HL-60/S4 (cell line): Measurements from ENCODE around the gene AZU1.
"Not testable (repeated sequence)": the region's sequence is repeated elsewhere in the genome, so short reads cannot be mapped to it uniquely, and the experiment has no call there.

Experiments used
- in situ Hi-C: fragments of 300-500 bp; cut with MboI; formaldehyde crosslinking; loops from 2 replicates; pipeline ENCODE4 v1.14.3; 2022; ENCODE audit warnings: low sequenced_read_pairs

Gene AZU1

GRCh38 chr19:869245-870177, 41.9 kb downstream of the AZU1 start:
- in situ Hi-C loops, result no loop called here

DNA sequence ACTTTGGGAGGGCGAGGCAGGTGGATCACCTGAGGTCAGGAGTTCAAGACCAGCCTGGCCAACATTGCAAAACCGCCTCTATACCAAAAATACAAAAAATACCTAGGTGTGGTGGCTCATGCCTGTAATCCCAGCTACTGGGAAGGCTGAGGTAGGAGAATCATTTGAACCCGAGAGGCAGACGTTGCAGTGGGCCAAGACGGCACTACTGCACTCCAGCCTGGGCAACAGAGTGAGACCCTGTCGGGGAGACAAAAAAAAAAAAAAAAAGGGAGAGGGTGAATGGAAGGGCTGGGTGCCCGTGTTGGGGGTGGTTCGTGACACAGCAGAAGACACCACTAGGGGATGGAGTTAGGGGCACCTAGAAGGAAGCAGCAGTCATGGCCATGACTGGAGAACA, 42.7 kb downstream of the AZU1 start:
- in situ Hi-C loops, result no loop called here

DNA sequence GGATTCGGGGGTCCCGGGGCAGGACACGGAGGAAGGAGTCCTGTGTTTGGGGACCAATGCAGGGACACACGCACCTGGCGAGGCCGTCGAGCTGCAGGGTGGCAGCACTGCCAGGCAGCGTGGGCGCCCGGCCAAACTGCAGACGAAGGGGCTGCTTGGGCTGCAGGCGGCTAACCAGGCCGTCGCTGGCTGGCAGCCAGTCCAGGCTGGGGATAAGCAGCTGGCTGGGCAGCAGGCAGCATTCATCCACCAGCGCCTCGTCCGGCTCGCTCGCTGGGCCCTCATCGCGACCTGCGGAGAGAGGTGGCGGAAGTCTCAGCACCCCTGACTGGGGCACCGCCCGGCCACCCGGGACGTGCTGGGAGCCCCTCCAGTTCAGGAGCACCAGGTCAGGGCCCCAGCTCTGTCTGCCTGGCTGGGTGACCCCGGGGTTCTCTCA, 43.3 kb downstream of the AZU1 start:
- in situ Hi-C loops, result no loop called here

- in situ Hi-C loops, result no loop called here
These were observed 44.0 kb downstream of the AZU1 start for GRCh38 chr19:871446-872265.

DNA sequence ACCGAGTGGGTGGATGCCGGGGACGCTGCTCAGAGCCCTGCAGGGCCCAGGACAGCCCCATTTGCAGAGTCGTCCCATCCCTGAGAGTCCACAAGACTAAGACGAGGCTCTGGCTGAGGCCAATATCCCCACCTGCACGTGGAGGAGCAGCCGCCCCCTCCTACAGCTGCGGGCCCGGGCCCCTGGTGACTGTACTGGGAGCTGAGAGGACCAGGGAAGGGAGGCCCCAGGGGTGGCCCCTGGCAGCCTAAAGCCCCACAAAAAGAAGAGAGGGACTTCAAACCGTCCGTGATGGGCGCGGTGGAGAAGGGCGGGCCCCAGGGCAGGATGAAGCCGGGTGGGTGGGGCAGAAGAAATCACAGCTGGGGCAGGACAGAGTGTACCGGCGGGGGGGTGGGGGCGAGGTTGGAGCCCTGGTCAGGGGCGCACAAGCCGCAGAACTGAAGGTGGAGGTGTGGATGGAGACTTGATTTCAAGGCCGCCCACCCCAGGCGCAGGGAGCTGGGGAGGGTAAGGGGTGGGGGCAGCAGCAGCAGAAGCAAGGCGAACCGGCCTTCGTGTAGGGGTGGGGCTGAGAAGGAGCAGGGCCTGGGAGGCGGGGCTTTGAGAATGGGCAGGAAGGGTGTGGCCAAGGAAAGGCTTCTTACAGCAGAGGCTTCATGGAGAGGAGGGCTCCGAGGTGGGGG, 44.8 kb downstream of the AZU1 start:
- in situ Hi-C loops, result no loop called here

- in situ Hi-C loops, result no loop called here
These were observed 45.4 kb downstream of the AZU1 start for GRCh38 chr19:873084-873483.

DNA sequence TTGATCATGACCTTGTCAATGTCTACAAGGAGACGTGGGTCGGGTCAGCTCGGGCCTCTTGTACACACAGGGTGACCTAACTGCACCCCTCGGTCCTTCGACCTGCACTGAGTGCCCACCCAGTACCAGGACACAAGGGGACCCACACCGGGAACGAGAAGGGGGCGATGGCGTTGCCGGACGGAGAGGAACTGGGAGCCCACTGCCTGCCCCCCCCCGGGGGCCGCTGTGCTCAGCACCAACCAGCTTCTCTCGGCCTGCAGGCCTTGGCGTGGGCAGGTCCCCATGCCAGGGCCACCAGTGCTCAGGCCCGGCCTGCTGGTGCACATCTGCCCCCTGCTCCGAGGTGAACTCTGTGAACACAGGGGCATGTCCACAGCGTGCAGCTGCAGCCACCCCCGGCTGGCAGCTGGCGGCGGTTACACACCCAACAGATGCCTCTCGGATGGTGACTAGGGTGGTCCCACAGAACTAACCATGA, 46.0 kb downstream of the AZU1 start:
- in situ Hi-C loops, result no loop called here

DNA sequence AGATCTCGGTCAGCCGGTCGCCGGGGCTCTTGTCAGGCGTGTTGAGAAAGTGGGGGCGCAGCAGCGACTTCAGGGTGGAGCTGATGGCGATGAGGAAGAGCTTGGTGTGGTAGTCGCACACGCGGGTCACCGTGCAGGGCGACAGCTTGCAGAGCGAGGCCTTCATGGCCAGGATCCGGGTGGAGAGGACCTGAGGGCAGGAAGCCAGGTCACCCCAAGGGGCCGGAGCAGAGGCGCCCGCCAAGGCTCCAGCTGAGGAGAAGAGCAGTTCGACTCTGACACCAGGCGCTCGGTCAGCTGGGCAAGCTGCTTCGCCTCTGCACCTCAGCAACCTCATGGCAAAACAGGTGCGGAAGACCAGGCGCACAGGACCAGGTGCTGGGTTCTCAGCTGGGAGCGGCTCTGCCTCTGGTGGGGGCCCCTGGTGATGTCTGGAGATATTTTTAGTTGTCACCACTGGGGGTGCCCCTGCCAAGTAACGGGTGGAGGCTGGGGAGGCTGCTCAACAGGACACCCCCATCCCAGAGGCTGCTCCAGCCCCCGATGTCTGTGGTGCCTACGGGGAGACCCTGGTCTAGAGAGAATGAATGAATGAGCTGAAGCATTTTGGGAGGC, 47.7 kb downstream of the AZU1 start:
- in situ Hi-C loops, result no loop called here

DNA sequence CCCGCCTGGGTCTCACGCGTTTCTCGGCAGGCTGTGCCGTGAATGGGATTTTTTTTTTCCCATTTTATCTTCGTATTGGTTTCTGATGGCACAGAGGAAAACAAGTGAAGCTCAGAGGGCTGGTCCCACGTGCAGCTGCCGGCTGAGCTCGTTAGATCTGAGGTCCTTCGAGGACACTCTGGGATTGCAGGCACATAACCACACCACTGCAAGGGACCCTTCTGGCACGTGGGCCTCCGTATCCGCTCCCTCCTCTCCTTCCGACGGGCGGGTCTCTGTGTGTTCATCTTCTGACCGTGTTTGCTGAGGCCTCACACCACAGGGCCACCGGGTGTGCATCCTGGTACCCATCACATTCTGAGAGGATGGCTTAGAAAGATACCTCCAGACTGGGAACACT, 48.5 kb downstream of the AZU1 start:
- in situ Hi-C loops, result no loop called here

DNA sequence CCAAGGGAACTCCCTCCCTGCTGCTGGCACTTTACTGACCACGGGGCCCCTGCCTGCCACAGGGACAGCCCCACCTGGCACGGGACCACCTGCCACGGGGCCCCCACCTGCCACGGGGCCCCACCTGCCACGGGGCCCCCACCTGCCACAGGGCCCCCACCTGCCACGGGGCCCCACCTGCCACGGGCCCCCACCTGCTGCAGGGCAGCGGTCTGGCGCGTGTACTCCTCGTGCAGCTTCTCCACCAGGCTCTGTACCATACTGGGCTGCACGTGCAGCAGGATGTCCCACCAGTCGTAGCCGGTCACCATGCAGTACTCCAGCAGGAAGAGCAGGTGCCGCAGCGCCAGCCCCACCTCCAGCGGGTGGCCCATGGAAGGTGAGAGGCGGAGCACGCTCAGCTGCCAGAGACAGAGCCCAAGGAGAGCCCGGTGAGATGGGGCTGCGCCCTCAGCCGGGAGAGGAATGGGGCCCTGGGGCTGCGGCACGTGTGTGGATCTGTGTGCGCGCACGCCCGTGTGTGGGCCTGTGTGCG, 49.2 kb downstream of the AZU1 start:
- in situ Hi-C loops, result no loop called here

DNA sequence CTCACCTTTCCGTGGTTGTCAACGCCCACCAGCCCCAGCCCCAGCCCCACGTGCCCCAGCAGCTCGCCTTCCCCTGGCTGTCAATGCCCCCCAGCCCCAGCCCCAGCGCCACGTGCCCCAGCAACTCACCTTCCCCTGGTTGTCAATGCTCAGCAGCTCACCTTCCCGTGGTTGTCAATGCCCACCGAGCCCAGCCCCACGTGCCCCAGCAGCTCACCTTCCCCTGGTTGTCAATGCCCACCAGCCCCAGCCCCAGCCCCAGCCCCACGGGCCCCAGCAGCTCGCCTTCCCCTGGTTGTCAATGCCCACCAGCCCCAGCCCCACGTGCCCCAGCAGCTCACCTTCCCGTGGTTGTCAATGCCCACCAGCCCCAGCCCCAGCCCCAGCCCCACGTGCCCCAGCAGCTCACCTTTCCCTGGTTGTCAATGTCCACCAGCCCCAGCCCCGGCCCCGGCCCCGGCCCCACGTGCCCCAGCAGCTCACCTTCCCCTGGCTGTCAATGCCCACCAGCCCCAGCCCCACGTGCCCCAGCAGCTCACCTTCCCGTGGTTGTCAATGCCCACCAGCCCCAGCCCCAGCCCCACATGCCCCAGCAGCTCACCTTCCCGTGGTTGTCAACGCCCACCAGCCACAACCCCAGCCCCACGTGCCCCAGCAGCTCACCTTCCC, 50.5 kb downstream of the AZU1 start:
- in situ Hi-C loops, result not testable (repeated sequence)

DNA sequence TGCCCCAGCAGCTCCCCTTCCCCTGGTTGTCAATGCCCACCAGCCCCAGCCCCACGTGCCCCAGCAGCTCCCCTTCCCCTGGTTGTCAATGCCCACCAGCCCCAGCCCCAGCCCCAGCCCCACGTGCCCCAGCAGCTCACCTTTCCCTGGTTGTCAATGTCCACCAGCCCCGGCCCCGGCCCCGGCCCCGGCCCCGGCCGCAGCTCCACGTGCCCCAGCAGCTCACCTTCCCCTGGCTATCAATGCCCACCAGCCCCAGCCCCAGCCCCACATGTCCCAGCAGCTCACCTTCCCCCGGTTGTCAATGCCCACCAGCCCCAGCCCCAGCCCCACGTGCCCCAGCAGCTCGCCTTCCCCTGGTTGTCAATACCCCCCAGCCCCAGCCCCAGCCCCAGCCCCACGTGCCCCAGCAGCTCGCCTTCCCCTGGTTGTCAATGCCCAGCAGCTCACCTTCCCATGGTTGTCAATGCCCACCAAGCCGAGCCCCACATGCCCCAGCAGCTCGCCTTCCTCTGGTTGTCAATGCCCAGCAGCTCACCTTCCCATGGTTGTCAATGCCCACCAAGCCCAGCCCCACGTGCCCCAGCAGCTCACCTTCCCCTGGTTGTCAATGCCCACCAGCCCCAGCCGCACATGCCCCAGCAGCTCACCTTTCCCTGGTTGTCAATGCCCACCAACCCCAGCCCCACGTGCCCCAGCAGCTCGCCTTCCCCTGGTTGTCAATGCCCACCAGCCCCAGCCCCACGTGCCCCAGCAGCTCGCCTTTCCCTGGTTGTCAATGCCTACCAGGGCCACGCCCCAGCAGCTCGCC, 51.3 kb downstream of the AZU1 start:
- in situ Hi-C loops, result not testable (repeated sequence)

DNA sequence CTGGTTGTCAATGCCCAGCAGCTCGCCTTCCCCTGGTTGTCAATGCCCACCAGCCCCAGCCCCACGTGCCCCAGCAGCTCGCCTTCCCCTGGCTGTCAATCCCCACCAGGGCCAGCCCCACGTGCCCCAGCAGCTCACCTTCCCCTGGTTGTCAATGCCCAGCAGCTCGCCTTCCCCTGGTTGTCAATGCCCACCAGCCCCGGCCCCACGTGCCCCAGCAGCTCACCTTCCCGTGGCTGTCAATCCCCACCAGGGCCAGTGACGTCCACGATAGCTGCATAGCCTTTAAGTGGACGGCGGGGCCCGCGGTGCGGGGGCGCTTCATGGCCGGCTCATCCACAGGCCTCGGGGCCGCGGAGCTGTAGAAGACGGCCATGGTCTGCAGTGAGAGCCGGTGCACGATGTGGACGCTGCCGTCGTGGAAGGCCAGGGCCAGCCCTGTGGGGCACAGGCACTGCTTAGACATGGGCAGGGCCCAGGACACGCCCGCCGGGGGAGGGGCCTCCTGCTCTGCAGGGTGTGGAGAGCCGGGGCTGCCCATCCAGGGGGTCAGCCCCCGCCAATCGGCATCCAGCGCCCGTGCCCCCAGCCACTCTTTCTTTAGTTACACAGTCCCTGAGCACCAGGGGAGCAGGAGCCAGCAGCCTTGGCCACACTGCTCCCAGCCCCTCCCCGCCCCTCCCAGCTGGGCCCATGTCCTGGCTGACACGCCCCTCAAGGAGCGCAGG, 52.2 kb downstream of the AZU1 start:
- in situ Hi-C loops, result no loop called here
